ENCODE measurements around the gene CMSS1.

DNA sequence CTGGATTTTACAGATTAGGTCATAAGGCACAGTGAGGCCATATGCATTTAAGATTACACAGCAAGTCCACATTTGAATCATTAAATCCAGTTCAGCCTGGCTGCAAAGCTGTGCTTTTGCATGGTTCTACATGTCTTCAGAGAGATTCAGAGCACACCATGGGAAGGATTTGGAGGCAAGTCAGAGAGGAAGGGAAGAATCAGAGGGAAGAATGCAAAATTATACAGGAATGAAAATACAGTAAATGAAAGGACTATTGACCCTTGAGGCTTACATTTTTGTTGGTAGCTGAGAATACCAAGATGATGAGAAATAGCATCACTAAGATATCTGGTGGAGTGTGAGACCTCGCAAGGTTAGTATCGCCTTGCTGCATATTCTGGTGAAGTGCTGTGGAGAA, 282.8 kb downstream of the CMSS1 start:
- TF ChIP-seq, protein P1, sequence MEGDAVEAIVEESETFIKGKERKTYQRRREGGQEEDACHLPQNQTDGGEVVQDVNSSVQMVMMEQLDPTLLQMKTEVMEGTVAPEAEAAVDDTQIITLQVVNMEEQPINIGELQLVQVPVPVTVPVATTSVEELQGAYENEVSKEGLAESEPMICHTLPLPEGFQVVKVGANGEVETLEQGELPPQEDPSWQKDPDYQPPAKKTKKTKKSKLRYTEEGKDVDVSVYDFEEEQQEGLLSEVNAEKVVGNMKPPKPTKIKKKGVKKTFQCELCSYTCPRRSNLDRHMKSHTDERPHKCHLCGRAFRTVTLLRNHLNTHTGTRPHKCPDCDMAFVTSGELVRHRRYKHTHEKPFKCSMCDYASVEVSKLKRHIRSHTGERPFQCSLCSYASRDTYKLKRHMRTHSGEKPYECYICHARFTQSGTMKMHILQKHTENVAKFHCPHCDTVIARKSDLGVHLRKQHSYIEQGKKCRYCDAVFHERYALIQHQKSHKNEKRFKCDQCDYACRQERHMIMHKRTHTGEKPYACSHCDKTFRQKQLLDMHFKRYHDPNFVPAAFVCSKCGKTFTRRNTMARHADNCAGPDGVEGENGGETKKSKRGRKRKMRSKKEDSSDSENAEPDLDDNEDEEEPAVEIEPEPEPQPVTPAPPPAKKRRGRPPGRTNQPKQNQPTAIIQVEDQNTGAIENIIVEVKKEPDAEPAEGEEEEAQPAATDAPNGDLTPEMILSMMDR (IDR thresholded peaks at IDR 0.05): no peak
- TF ChIP-seq EZH2phosphoT487 (IDR thresholded peaks at IDR 0.05): no peak
- TF ChIP-seq EZH2 (IDR thresholded peaks at IDR 0.05): no peak

Data from neural progenitor cell (in vitro differentiated cells).